ENCODE data around the gene HIGD1B.

The HIGD1B gene

DNA sequence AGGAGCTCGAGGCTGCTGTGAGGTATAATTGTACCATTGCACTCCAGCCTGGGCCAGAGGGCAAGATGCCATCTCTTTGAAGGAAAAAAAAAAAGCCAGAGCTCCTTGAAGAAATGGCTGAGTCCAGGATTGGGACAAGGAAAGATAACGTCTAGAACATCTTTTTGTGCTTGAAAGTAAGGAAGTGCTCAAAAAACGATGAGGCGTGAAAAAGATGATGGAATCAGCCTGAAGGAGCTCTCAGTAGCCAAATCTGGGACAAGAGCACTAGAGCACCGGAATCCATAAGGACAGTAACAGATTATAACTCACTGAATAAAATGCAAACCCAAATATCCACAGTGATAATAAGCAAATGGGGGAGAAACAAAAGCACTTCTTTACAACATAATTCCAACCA lies 29.4 kb downstream of the HIGD1B start:
- TF ChIP-seq, protein P1, sequence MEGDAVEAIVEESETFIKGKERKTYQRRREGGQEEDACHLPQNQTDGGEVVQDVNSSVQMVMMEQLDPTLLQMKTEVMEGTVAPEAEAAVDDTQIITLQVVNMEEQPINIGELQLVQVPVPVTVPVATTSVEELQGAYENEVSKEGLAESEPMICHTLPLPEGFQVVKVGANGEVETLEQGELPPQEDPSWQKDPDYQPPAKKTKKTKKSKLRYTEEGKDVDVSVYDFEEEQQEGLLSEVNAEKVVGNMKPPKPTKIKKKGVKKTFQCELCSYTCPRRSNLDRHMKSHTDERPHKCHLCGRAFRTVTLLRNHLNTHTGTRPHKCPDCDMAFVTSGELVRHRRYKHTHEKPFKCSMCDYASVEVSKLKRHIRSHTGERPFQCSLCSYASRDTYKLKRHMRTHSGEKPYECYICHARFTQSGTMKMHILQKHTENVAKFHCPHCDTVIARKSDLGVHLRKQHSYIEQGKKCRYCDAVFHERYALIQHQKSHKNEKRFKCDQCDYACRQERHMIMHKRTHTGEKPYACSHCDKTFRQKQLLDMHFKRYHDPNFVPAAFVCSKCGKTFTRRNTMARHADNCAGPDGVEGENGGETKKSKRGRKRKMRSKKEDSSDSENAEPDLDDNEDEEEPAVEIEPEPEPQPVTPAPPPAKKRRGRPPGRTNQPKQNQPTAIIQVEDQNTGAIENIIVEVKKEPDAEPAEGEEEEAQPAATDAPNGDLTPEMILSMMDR (IDR thresholded peaks at IDR 0.05; ENCODE audit: low read depth, low read length, missing control alignments) = no peak
- DNase-seq (ENCODE audit: extremely low read depth, low read depth) = no peak
- H3K4me3 ChIP-seq (replicated peaks; ENCODE audit: low read depth, low read length) = no peak overlapping the region

DNA sequence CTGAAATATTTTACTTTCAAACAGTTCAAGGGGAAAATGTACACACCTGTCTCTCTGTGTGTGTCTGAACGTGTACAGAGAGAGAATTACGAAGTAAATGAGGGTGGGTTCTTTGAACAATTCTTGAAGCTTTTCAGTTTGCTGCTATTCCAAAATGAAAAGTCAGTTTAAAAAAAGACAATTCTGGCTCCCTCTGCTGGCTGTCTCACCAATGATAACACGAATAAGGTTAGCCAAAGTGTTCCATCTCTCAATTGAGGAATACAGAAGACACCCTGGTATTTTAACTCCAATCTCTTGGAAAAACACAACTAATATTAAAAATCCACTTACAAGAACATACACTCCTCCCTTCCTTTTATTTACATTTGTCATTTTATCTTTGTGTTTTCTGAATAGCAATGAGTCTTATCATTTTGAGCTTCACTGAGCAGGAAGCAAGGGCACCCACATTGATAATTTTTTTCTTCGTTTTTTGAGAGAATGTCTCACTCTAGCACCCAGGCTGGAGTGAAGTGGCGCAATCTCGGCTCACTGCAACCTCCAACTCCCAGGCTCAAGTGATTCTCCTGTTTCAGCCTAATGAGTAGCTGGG lies 31.0 kb downstream of the HIGD1B start:
- no peak overlapping the region for H3K4me3 ChIP-seq (replicated peaks; ENCODE audit: low read depth, low read length)
- DNase-seq (ENCODE audit: extremely low read depth, low read depth) = no peak
- TF ChIP-seq, protein P1 (IDR thresholded peaks at IDR 0.05; ENCODE audit: low read depth, low read length, missing control alignments) = peak; percentile 61

DNA sequence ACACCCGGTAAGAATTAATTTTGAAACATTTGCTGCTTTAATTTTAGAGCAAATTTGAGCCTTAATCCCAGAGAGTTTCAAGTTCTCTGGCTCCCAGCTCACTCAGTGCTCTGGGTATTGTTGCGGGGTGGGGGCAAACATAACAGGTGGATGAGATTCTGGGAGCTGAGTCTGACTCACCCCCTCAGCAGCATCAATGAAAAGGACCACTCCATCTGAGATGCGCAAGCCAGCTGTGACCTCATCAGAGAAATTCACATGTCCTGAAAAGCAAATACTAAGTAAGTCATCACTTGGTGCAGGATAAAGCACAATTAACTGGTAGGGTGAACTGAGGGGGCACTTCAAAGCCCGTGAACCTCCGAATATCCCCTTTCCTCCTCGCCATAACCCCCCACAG lies 31.7 kb downstream of the HIGD1B start:
- TF ChIP-seq, protein P1 (IDR thresholded peaks at IDR 0.05; ENCODE audit: low read depth, low read length, missing control alignments) = no peak
- no peak overlapping the region for H3K4me3 ChIP-seq (replicated peaks; ENCODE audit: low read depth, low read length)
- no peak for DNase-seq (ENCODE audit: extremely low read depth, low read depth)

DNA sequence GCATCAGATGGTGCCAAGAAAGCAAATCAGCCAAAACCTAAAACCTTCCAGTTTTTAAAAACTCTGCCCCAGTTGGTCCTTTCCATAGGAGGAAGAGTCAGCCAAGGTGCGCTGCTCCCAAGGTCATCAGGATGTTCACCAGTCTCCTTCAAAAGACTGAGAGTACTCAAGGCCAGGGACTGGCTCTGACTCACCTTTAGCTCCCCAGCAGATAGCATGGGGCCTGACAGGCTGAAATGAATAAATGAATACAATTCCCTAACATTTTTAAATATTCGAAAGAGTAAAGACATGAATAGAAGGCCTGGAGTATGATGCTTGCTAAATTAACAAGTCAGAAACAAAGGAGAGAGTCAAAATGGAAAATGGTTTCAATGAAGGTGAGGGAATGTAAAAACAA lies 32.4 kb downstream of the HIGD1B start:
- DNase-seq (ENCODE audit: extremely low read depth, low read depth) = no peak
- TF ChIP-seq, protein P1 (IDR thresholded peaks at IDR 0.05; ENCODE audit: low read depth, low read length, missing control alignments) = no peak

DNA sequence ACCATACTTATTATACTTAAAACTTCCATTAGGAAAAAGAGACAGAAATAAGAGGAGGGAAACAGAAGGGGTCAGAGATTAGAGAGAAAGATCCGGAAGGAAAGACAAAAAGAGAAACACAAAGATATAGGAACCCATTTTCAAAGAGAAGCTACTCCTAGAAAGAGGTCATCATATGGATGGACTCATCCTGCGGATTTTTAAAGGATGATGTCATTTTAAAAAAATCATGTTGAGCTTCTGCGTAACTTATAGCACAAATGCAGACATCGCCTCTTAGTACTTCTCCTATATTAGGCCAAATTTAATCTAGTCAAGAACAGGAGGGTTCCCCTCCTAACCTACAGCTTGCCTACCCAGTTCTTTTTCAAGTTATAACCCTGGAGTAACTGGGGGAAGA lies 33.5 kb downstream of the HIGD1B start:
- H3K4me3 ChIP-seq (replicated peaks; ENCODE audit: low read depth, low read length) = no peak overlapping the region
- TF ChIP-seq, protein P1 (IDR thresholded peaks at IDR 0.05; ENCODE audit: low read depth, low read length, missing control alignments) = no peak
- no peak for DNase-seq (ENCODE audit: extremely low read depth, low read depth)

More for the DNA sequence above, 32.4 kb downstream of the HIGD1B start:
- H3K4me3 ChIP-seq (replicated peaks; ENCODE audit: low read depth, low read length) = no peak overlapping the region

DNA sequence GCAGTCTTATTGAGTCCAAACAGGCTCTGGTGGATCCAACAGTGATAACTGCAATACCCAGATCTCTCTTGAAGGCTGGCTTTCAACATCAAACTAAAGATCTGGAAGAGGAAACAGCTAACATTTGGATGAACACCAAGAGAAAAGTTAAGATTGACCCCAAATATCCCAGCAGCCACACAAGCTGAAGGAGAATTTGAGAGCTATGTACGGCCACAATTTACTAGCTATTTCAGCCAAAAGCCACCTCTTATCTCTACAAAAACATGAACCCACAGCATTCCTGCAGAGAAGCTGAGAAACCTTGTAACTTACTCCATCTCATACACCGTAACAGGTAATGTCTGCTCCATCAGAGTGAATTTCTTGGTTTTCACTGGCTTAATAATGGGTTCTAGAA lies 37.3 kb downstream of the HIGD1B start:
- DNase-seq (ENCODE audit: extremely low read depth, low read depth) = no peak

More for the DNA sequence above, 37.3 kb downstream of the HIGD1B start:
- no peak overlapping the region for H3K4me3 ChIP-seq (replicated peaks; ENCODE audit: low read depth, low read length)
- TF ChIP-seq, protein P1 (IDR thresholded peaks at IDR 0.05; ENCODE audit: low read depth, low read length, missing control alignments) = no peak

Measured in HFF-Myc (cell line).